ENCODE data around the gene PRSS57. TPM values are rescaled to one million over a fixed set of nuclear protein-coding genes. Genes with fewer than 3 reads are reported as not detected.

The PRSS57 gene
- total and polyA plus RNA-seq, 2 of the 13 experiments (the other 11 are each of a cell fraction or from before 2014, with no cell fraction given) = 0.12 TPM; not detected in 1

DNA sequence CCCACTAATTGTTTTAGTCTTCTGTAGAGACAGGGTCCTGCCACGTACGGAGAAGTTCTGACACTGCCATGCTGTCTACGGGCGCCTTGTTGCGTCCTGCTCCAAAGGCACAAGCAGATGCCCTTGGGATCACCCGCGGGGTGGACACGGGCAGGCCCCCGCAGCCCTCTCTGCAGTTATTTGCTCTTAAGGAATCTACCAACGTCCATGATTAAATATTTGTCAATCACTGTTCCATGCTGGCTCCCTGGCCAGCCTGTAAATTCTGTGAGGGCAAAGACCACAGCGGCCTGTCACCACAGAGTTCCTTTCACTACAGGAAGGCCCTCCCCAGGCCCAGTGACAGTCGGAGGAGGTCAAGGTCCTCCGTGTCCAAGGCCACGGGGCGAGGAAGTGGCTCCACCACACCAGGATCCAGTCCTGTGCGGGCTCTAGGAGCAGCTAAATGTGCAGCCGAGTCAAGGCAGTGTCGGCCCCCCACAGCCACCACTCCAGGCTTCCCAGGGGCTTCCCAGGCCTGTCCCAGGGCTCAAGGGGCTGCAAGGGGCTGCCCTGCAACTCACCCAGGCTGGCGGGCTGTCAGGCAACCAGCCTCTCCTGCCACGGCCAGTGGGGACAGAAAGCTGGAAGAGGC is 34.3 kb downstream of the PRSS57 start (continued):
- TF ChIP-seq, protein P1, sequence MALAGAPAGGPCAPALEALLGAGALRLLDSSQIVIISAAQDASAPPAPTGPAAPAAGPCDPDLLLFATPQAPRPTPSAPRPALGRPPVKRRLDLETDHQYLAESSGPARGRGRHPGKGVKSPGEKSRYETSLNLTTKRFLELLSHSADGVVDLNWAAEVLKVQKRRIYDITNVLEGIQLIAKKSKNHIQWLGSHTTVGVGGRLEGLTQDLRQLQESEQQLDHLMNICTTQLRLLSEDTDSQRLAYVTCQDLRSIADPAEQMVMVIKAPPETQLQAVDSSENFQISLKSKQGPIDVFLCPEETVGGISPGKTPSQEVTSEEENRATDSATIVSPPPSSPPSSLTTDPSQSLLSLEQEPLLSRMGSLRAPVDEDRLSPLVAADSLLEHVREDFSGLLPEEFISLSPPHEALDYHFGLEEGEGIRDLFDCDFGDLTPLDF (CRISPR knock-in tag; IDR thresholded peaks at IDR 0.05) = no peak; the same call in 1 of the 2 replicates
- no peak for TF ChIP-seq HNRNPH1 (optimal IDR thresholded peaks at IDR 0.05; ENCODE audit: low read depth, low read length)
- TF ChIP-seq NPAS2 (CRISPR knock-in tag; IDR thresholded peaks at IDR 0.05; ENCODE audit: borderline replicate concordance) = no peak
- peak; percentile 77 for TF ChIP-seq HDAC1 (CRISPR knock-in tag; IDR thresholded peaks at IDR 0.05)
- TF ChIP-seq, protein P2, sequence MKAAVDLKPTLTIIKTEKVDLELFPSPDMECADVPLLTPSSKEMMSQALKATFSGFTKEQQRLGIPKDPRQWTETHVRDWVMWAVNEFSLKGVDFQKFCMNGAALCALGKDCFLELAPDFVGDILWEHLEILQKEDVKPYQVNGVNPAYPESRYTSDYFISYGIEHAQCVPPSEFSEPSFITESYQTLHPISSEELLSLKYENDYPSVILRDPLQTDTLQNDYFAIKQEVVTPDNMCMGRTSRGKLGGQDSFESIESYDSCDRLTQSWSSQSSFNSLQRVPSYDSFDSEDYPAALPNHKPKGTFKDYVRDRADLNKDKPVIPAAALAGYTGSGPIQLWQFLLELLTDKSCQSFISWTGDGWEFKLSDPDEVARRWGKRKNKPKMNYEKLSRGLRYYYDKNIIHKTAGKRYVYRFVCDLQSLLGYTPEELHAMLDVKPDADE (CRISPR knock-in tag; IDR thresholded peaks at IDR 0.05) = no peak
- TF ChIP-seq, protein P3, sequence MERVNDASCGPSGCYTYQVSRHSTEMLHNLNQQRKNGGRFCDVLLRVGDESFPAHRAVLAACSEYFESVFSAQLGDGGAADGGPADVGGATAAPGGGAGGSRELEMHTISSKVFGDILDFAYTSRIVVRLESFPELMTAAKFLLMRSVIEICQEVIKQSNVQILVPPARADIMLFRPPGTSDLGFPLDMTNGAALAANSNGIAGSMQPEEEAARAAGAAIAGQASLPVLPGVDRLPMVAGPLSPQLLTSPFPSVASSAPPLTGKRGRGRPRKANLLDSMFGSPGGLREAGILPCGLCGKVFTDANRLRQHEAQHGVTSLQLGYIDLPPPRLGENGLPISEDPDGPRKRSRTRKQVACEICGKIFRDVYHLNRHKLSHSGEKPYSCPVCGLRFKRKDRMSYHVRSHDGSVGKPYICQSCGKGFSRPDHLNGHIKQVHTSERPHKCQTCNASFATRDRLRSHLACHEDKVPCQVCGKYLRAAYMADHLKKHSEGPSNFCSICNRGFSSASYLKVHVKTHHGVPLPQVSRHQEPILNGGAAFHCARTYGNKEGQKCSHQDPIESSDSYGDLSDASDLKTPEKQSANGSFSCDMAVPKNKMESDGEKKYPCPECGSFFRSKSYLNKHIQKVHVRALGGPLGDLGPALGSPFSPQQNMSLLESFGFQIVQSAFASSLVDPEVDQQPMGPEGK (CRISPR knock-in tag; IDR thresholded peaks at IDR 0.05) = peak; percentile 92
- no peak for TF ChIP-seq TMF1 (CRISPR knock-in tag; IDR thresholded peaks at IDR 0.05; ENCODE audit: low read depth)
- TF ChIP-seq HHEX (CRISPR knock-in tag; IDR thresholded peaks at IDR 0.05) = no peak
- TF ChIP-seq, protein P4, sequence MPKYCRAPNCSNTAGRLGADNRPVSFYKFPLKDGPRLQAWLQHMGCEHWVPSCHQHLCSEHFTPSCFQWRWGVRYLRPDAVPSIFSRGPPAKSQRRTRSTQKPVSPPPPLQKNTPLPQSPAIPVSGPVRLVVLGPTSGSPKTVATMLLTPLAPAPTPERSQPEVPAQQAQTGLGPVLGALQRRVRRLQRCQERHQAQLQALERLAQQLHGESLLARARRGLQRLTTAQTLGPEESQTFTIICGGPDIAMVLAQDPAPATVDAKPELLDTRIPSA (CRISPR knock-in tag; IDR thresholded peaks at IDR 0.05; ENCODE audit: borderline replicate concordance) = no peak
- TF ChIP-seq, protein P5, sequence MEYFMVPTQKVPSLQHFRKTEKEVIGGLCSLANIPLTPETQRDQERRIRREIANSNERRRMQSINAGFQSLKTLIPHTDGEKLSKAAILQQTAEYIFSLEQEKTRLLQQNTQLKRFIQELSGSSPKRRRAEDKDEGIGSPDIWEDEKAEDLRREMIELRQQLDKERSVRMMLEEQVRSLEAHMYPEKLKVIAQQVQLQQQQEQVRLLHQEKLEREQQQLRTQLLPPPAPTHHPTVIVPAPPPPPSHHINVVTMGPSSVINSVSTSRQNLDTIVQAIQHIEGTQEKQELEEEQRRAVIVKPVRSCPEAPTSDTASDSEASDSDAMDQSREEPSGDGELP (IDR thresholded peaks at IDR 0.05; ENCODE audit: borderline replicate concordance, low read depth) = peak; percentile 76
- TF ChIP-seq ZNF253 (CRISPR knock-in tag; IDR thresholded peaks at IDR 0.05; ENCODE audit: borderline replicate concordance) = no peak
- TF ChIP-seq HNF4A (CRISPR knock-in tag; IDR thresholded peaks at IDR 0.05) = peak; percentile 98
- no peak for TF ChIP-seq ZNF549 (CRISPR knock-in tag; IDR thresholded peaks at IDR 0.05)
- no peak for TF ChIP-seq RNF2 (conservative IDR thresholded peaks at IDR 0.05; ENCODE audit: low read depth)
- no peak for TF ChIP-seq ZNF446 (CRISPR knock-in tag; IDR thresholded peaks at IDR 0.05)
- peak; percentile 88 for TF ChIP-seq NR2C2 (CRISPR knock-in tag; IDR thresholded peaks at IDR 0.05; ENCODE audit: borderline replicate concordance)
- TF ChIP-seq, protein P6, sequence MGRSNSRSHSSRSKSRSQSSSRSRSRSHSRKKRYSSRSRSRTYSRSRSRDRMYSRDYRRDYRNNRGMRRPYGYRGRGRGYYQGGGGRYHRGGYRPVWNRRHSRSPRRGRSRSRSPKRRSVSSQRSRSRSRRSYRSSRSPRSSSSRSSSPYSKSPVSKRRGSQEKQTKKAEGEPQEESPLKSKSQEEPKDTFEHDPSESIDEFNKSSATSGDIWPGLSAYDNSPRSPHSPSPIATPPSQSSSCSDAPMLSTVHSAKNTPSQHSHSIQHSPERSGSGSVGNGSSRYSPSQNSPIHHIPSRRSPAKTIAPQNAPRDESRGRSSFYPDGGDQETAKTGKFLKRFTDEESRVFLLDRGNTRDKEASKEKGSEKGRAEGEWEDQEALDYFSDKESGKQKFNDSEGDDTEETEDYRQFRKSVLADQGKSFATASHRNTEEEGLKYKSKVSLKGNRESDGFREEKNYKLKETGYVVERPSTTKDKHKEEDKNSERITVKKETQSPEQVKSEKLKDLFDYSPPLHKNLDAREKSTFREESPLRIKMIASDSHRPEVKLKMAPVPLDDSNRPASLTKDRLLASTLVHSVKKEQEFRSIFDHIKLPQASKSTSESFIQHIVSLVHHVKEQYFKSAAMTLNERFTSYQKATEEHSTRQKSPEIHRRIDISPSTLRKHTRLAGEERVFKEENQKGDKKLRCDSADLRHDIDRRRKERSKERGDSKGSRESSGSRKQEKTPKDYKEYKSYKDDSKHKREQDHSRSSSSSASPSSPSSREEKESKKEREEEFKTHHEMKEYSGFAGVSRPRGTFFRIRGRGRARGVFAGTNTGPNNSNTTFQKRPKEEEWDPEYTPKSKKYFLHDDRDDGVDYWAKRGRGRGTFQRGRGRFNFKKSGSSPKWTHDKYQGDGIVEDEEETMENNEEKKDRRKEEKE (IDR thresholded peaks at IDR 0.05) = no peak
- 0 out of 2 replicates have a peak, but pooled peaks have one; percentile 64 for TF ChIP-seq ZIK1 (CRISPR knock-in tag; IDR thresholded peaks at IDR 0.05; ENCODE audit: borderline replicate concordance, low read depth)
- no peak; the same call in 1 of the 2 replicates for TF ChIP-seq KDM3A (CRISPR knock-in tag; IDR thresholded peaks at IDR 0.05; ENCODE audit: low read depth)
- TF ChIP-seq FLYWCH1 (CRISPR knock-in tag; IDR thresholded peaks at IDR 0.05) = no peak
- 0 out of 2 replicates have a peak, but pooled peaks have one; percentile 34 for TF ChIP-seq JUND (CRISPR knock-in tag; IDR thresholded peaks at IDR 0.05)
- 0 out of 2 replicates have a peak, but pooled peaks have one; percentile 22 for TF ChIP-seq ARHGAP35 (CRISPR knock-in tag; IDR thresholded peaks at IDR 0.05; ENCODE audit: borderline replicate concordance)

All from HepG2 (cell line).